Measurements from ENCODE around the gene IRX4. TPM values are rescaled to one million over a fixed set of nuclear protein-coding genes. Genes with fewer than 3 reads are reported as not detected.

IRX4 gene
- total RNA-seq, 2 experiments from 2014 or later = not detected

Other genes with a start within 250 kb of the IRX4 start
- gene MRPL36, start 83.1 kb downstream of the IRX4 start, total RNA-seq = 100 to 1,000 TPM; 104 to 108 TPM
- 10 to 100 TPM; 40.5 to 42.4 TPM for gene NDUFS6, start 81.5 kb downstream of the IRX4 start, total RNA-seq

All from activated naive CD8-positive, alpha-beta T cell treated with anti-CD3 and anti-CD28 coated beads for 36 hours (primary cell).